IPS-18a (cell line): ENCODE data around the gene YTHDC2.

ENCODE experiments used
- H3K27ac ChIP-seq: one replicate; pipeline ENCODE4 v1.5.1; 2013; ENCODE audit warnings: low read length
- H3K27me3 ChIP-seq: one replicate; pipeline ENCODE4 v1.6.1; 2013; ENCODE audit warnings: mild to moderate bottlenecking, low read length; ENCODE audit not compliant: control insufficient read depth, insufficient read depth
- H3K36me3 ChIP-seq: one replicate; pipeline ENCODE4 v1.6.1; 2013; ENCODE audit warnings: low read depth, low read length; ENCODE audit not compliant: control insufficient read depth
- H3K4me1 ChIP-seq: one replicate; pipeline ENCODE4 v1.6.1; 2013; ENCODE audit warnings: low read depth, low read length; ENCODE audit not compliant: control insufficient read depth
- H3K4me3 ChIP-seq: one replicate; pipeline ENCODE4 v1.5.1; 2013; ENCODE audit warnings: low read length
- H3K9ac ChIP-seq: one replicate; pipeline ENCODE4 v1.6.1; 2013; ENCODE audit warnings: mild to moderate bottlenecking, low read length, moderate library complexity
- H3K9me3 ChIP-seq: one replicate; pipeline ENCODE4 v1.6.1; 2013; ENCODE audit warnings: low read depth, low read length; ENCODE audit not compliant: control insufficient read depth

The YTHDC2 gene

DNA sequence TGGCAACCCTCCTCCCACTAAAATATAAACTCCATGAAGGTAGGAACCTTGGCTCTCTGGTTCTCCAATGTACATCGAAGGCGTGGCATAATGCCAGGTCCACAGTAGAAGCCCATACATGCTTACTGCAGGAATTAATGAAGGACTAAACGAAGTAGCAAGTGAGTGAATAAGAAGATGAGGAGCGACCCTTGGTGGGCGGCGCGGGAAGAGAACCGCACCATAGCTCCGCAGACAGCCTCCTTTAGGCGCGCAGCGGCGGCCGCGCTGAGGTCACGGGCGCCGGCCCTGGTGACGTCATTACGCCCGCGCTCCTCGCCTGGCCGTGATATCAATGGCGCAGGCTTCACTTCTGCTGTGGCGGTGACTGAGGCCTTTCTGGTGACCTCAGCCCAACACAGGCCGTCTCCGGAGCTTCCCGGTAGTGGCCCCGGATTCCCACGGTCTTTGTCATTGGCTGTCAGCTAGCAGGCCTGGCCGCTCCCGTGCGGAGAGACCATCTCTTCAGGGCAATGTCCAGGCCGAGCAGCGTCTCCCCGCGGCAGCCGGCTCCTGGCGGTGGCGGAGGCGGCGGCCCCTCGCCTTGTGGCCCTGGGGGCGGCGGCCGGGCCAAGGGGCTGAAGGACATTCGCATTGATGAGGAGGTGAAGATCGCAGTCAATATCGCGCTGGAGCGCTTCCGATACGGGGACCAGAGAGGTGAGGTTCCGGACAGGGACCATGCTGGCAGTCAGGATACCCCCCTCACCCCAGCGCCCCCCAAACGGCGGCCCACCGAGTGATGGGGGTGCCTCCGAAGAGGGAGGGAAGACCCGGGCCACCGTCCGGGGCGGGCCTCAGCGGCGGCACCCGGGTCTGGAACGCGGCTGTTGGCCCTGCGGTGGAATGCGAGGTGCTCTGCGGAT is at the start of gene YTHDC2:
YTHDC2 (plus strand) TSS at position 311 of the 905 bp plus-strand sequence; CDS start at position 513, 202 bp downstream.
- Histone ChIP-seq H3K27ac (no peak within 1 kb of the TSS), H3K9me3 (no peaks in the 10 kb centered on the region), H3K27me3 (no peaks in the 10 kb centered on the region), H3K4me3 (peak within 1 kb of the TSS; percentile 88), H3K9ac (peak within 1 kb of the TSS; percentile 70), H3K36me3 (peaks cover 11% of the 10 kb centered on the region), H3K4me1 (peaks cover 6% of the 10 kb centered on the region)

DNA sequence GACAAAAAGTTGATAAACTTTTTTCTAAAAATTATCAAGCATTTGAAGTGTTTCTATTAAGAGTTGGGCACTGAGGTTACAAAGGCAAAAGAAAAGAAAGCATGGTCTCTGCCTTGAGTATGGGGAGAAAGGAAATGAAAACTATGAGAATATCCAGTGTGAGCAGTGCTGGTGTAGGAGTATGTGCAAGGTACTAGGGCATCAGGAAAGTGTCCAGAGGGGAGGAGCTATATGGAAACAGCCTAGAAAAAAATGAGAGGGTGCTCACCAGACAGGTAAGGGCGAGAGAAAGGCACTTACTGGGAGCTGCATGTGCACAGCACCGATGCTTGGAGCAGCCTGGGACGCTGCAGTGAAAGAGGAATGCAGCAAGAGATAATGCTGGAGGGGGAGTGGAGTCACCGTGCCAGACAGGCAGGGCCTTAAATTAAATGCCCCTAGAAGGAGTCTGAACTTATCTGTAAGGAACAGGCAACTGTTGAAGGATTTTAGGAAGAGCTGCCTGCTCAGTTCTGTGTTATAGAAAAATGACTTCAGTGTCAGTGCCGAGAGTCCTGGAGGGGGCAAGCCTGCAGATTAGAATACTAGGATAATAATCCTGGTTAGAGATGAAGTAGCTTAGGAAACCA is 39.3 kb upstream of the YTHDC2 start:
- H3K9ac ChIP-seq: no peak overlapping the region
- peaks cover 5% of the 10 kb centered on the region for H3K9me3 ChIP-seq
- H3K27me3 ChIP-seq: no peaks in the 10 kb centered on the region
- no peak overlapping the region for H3K27ac ChIP-seq
- peaks cover 9% of the 10 kb centered on the region for H3K4me1 ChIP-seq
- no peak overlapping the region for H3K4me3 ChIP-seq
- H3K36me3 ChIP-seq: no peaks in the 10 kb centered on the region

- Histone ChIP-seq H3K27ac (no peak overlapping the region), H3K9me3 (no peaks in the 10 kb centered on the region), H3K27me3 (no peaks in the 10 kb centered on the region), H3K36me3 (no peaks in the 10 kb centered on the region), H3K4me3 (no peak overlapping the region), H3K9ac (no peak overlapping the region), H3K4me1 (peaks cover 9% of the 10 kb centered on the region)
These were observed 34.8 kb upstream of the YTHDC2 start for GRCh38 chr5:113478691-113479090.

GRCh38 chr5:113480243-113480642 is 33.3 kb upstream of the YTHDC2 start:
- no peak overlapping the region for H3K9ac ChIP-seq
- no peaks in the 10 kb centered on the region for H3K9me3 ChIP-seq
- peaks cover 7% of the 10 kb centered on the region for H3K4me1 ChIP-seq
- H3K36me3 ChIP-seq: no peaks in the 10 kb centered on the region
- no peak overlapping the region for H3K4me3 ChIP-seq
- no peak overlapping the region for H3K27ac ChIP-seq
- no peaks in the 10 kb centered on the region for H3K27me3 ChIP-seq

GRCh38 chr5:113487416-113487780 is 26.1 kb upstream of the YTHDC2 start:
- peaks cover 6% of the 10 kb centered on the region for H3K9me3 ChIP-seq
- peak overlapping the region; percentile 52 for H3K9ac ChIP-seq
- peaks cover 46% of the 10 kb centered on the region for H3K27me3 ChIP-seq
- H3K4me1 ChIP-seq: peaks cover 3% of the 10 kb centered on the region
- no peak overlapping the region for H3K27ac ChIP-seq
- peak overlapping the region; percentile 78 for H3K4me3 ChIP-seq
- H3K36me3 ChIP-seq: no peaks in the 10 kb centered on the region

GRCh38 chr5:113487781-113488644 is 25.5 kb upstream of the YTHDC2 start, which contains the start of gene MCC:
MCC (minus strand) TSS chr5:113488453.
- Histone ChIP-seq H3K9me3 (peaks cover 6% of the 10 kb centered on the region), H3K36me3 (no peaks in the 10 kb centered on the region), H3K9ac (peak within 1 kb of the TSS; percentile 52), H3K27me3 (peaks cover 46% of the 10 kb centered on the region), H3K27ac (no peak within 1 kb of the TSS), H3K4me1 (peaks cover 3% of the 10 kb centered on the region), H3K4me3 (peak within 1 kb of the TSS; percentile 78)

DNA sequence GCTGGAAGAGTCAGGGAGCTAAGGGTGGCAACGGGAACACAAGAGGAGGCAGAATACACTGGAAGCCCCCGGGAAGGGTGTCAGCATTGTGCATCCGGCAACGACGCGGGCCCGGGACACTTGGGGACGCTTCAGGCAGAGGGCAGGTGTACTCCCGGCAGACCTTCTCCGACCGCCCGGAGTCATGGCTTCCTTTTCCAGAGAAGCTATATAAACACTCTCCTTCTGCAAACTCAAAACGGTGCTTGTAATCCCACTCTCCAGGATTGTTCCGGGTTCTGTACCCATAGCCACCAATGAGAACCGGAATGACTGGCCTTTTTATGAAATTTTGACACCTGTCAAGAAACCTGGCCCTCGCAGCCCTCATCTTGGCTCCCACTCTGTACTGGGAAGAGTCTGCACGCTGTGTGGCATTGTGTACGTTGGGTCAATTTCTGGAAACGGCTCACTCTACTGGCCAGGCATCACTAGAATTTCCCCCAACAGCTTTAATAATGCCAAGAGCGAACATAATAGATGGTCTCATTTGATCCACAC is 24.8 kb upstream of the YTHDC2 start:
- Histone ChIP-seq H3K27me3 (peaks cover 46% of the 10 kb centered on the region), H3K9ac (peak overlapping the region; percentile 52), H3K4me1 (peaks cover 3% of the 10 kb centered on the region), H3K4me3 (peak overlapping the region; percentile 78), H3K9me3 (peaks cover 6% of the 10 kb centered on the region), H3K27ac (no peak overlapping the region), H3K36me3 (no peaks in the 10 kb centered on the region)

DNA sequence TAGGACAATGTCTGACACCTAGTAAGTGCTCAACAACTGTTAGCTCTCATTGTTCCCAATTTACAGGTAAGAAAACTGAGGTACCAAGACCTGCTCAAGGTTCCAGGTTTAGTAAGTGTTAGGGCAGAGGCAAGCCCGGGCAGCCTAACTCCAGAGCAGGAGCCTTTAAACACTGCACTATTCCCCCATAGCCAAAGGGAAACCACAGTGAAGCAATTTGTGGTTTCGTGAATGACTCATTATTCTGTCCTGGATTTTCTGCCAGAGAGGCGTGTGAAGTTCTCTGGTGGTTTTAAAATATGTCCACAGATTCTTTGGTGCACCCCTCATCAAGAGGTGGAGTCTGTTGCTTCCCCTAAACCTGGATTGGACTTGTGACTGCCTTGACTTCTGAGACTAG is 24.2 kb upstream of the YTHDC2 start:
- Histone ChIP-seq H3K27me3 (peaks cover 46% of the 10 kb centered on the region), H3K9me3 (peaks cover 6% of the 10 kb centered on the region), H3K4me3 (no peak overlapping the region), H3K27ac (no peak overlapping the region), H3K4me1 (peaks cover 3% of the 10 kb centered on the region), H3K9ac (no peak overlapping the region), H3K36me3 (no peaks in the 10 kb centered on the region)

DNA sequence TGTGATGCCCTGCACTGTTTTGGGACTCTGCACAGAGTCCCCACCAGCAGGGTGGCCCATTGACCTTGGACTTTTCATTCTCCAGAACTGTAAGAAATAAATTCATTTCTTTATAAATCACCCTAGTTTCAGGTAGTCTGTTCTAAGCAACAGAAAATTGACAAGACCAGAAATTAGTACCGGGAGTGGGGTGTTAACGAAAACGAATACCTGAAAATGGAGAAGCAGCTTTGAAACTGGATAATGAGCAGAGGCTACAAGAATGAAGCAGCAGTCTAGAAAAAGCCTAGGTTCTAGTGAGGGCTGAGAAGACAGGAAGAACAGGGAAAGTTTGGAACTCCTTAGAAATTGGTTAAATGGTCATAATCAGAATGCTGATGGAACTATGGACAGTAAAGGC is 23.2 kb upstream of the YTHDC2 start:
- no peak overlapping the region for H3K4me3 ChIP-seq
- no peak overlapping the region for H3K27ac ChIP-seq
- peaks cover 46% of the 10 kb centered on the region for H3K27me3 ChIP-seq
- H3K9me3 ChIP-seq: peaks cover 6% of the 10 kb centered on the region
- H3K4me1 ChIP-seq: peaks cover 3% of the 10 kb centered on the region
- no peaks in the 10 kb centered on the region for H3K36me3 ChIP-seq
- no peak overlapping the region for H3K9ac ChIP-seq

- H3K27me3 ChIP-seq: peaks cover 39% of the 10 kb centered on the region
- H3K36me3 ChIP-seq: no peaks in the 10 kb centered on the region
- H3K9me3 ChIP-seq: peaks cover 6% of the 10 kb centered on the region
- no peak overlapping the region for H3K4me3 ChIP-seq
- no peak overlapping the region for H3K9ac ChIP-seq
- no peak overlapping the region for H3K27ac ChIP-seq
- peaks cover 3% of the 10 kb centered on the region for H3K4me1 ChIP-seq
These were observed 22.5 kb upstream of the YTHDC2 start for GRCh38 chr5:113491022-113491421.

DNA sequence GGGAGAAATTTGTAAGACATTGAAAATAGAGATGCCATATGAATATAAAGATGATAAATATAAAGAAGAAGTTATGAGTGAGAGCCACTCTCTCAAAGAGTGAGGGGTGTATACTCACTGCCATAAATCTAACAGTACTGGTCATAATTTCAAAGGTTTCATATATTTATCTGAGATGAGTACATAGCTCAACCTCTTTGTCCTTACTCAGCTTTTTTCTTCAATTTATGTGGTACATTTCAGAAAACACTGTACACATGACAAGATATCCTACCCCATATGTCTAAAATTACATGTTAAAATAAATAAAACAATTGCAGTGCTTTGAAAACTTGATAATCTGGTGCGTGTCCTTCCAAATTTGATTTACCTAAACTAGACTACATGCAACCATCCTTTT is 20.0 kb upstream of the YTHDC2 start:
- Histone ChIP-seq H3K27ac (no peak overlapping the region), H3K36me3 (no peaks in the 10 kb centered on the region), H3K4me3 (no peak overlapping the region), H3K4me1 (no peaks in the 10 kb centered on the region), H3K27me3 (peaks cover 17% of the 10 kb centered on the region), H3K9me3 (peaks cover 6% of the 10 kb centered on the region), H3K9ac (no peak overlapping the region)
